CD4-positive, alpha-beta T cell (primary cell): ENCODE data around the gene C1QTNF8. TPM values are rescaled to one million over a fixed set of nuclear protein-coding genes. Genes with fewer than 3 reads are reported as not detected.

Experiments used
- ATAC-seq: fragments of 200-7000 bp; cut with Tn5 transposase; one replicate; pipeline ENCODE4 v1.10.0; 2022; ENCODE audit warnings: mild to moderate bottlenecking; ENCODE audit not compliant: poor library complexity
- CTCF ChIA-PET: fragments of 350-600 bp; sonication (Branson Sonifier 250); formaldehyde crosslinking; loops from one replicate; lab custom pipeline; 2021; ENCODE audit warnings: antibody characterized with exemption, inconsistent platforms; lab: Charles Lee
- POLR2A ChIA-PET: fragments of 350-600 bp; sonication (Branson Sonifier 250); formaldehyde crosslinking; loops from one replicate; lab custom pipeline; 2021; ENCODE audit warnings: antibody characterized with exemption, inconsistent platforms; lab: Charles Lee
- DNase-seq, 14 experiments: peaks; one replicate each; pipeline ENCODE4 v3.0.0-alpha.2; 2013 to 2020; ENCODE audit warnings: mixed read lengths in 2 of 14
- H3K27ac ChIP-seq, 2 donors: one replicate each; pipeline versions ENCODE4 v1.5.1 to v1.7.0; 2013; ENCODE audit warnings: low read length in 2 of 2, low read depth in 1 of 2, mild to moderate bottlenecking in 1 of 2
- H3K27me3 ChIP-seq, 2 experiments: 1 replicate in 1 of 2; 2 replicates in 1 of 2; pipeline versions ENCODE4 v1.6.1 to v1.7.0; 2013; ENCODE audit warnings: low read length in 2 of 2, control low read depth in 1 of 2, mild to moderate bottlenecking in 1 of 2, moderate library complexity in 1 of 2; ENCODE audit not compliant: insufficient read depth in 2 of 2, control insufficient read depth in 1 of 2
- H3K36me3 ChIP-seq: one replicate; pipeline ENCODE4 v1.6.1; 2013; ENCODE audit warnings: low read length, control low read depth; ENCODE audit not compliant: insufficient read depth
- H3K4me1 ChIP-seq: one replicate; pipeline ENCODE4 v1.6.1; 2013; ENCODE audit warnings: low read length, control low read depth; ENCODE audit not compliant: insufficient read depth
- H3K4me3 ChIP-seq: one replicate; pipeline ENCODE4 v1.5.1; 2013; ENCODE audit warnings: mild to moderate bottlenecking, low read length, moderate library complexity
- H3K9me3 ChIP-seq, 2 experiments: 1 replicate in 1 of 2; 2 replicates in 1 of 2; pipeline versions ENCODE4 v1.6.1 to v1.7.0; 2013; ENCODE audit warnings: low read length in 2 of 2, mild to moderate bottlenecking in 2 of 2, control low read depth in 1 of 2, moderate library complexity in 1 of 2; ENCODE audit not compliant: control insufficient read depth in 1 of 2, insufficient read depth in 1 of 2
- H3K27ac Mint-ChIP-seq: one replicate; pipeline ENCODE4 v1.8.0; 2020; ENCODE audit warnings: mixed read lengths
- H3K27me3 Mint-ChIP-seq: one replicate; pipeline ENCODE4 v1.8.0; 2021; ENCODE audit warnings: mixed read lengths
- H3K36me3 Mint-ChIP-seq: one replicate; pipeline ENCODE4 v1.8.0; 2021; ENCODE audit warnings: low read depth, mixed read lengths
- H3K4me1 Mint-ChIP-seq: one replicate; pipeline ENCODE4 v1.8.0; 2021; ENCODE audit warnings: low read depth, mixed read lengths
- H3K4me3 Mint-ChIP-seq: one replicate; pipeline ENCODE4 v1.8.0; 2020; ENCODE audit warnings: mild to moderate bottlenecking, mixed read lengths
- H3K9me3 Mint-ChIP-seq: one replicate; pipeline ENCODE4 v1.8.0; 2020; ENCODE audit warnings: mixed read lengths
- intact Hi-C, 2 experiments: fragments of 100-400 bp; cut with DNase I in 1 of 2; cut with micrococcal nuclease in 1 of 2; formaldehyde crosslinking; loops; one replicate each; pipeline versions ENCODE4 v1.15.1 to v1.9.0; 2023 to 2025; cut with DNase I, micrococcal nuclease
- total RNA-seq, 174 experiments: library from RNA in 2 of 174; stranded (reverse) in 2 of 174; gene quantifications; one replicate each; pipeline ENCODE4 v1.2.3 and lab custom pipeline; 2021 to 2026
- TF ChIP-seq, protein P1 (sequence below): fragments of 200-600 bp; IDR thresholded peaks from one replicate; pipeline ENCODE4 v1.8.0; 2022; ENCODE audit warnings: antibody characterized with exemption, mild to moderate bottlenecking

The C1QTNF8 gene
- total RNA-seq, 2 experiments from 2014 or later = not detected

DNA sequence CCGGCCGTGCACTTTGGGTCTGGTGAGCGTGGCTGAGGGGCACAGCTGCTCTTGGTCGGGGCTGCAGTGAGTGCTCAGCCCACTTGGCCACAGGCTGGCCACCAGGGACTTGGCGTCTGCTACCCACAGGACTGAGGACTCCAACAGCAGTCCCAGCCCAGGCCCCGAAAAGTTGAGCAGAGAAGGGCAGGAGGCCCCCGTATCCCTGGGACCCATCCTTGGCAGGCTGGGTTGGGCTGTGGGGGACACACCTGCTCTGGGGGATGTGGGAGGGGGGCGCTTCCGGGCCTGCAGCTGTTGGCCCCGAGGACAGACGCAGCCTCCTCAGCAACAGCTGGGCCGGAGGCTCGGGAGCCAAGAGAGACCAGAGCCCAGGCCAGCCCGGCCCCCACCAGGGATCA, 42.9 kb downstream of the C1QTNF8 start:
- no peak for ATAC-seq

GRCh38 chr16:1052721-1053120, 43.3 kb downstream of the C1QTNF8 start:
- Mint-ChIP-seq H3K27ac (no peak overlapping the region), H3K4me1 (no peaks in the 10 kb centered on the region), H3K4me3 (no peak overlapping the region), H3K36me3 (no peaks in the 10 kb centered on the region), H3K27me3 (no peaks in the 10 kb centered on the region), H3K9me3 (no peaks in the 10 kb centered on the region)
- Histone ChIP-seq H3K27me3 (peaks cover 0 to 10% of the 10 kb centered on the region in 2 experiments), H3K9me3 (peaks cover 0 to 12% of the 10 kb centered on the region in 2 experiments), H3K4me3 (no peak overlapping the region), H3K36me3 (no peaks in the 10 kb centered on the region), H3K4me1 (peaks cover 13% of the 10 kb centered on the region), H3K27ac (no peak overlapping the region)
- ChIA-PET POLR2A (no interaction called here), CTCF (no interaction called here)
- ATAC-seq = no peak
- DNase-seq = no peak
- TF ChIP-seq, protein P1, sequence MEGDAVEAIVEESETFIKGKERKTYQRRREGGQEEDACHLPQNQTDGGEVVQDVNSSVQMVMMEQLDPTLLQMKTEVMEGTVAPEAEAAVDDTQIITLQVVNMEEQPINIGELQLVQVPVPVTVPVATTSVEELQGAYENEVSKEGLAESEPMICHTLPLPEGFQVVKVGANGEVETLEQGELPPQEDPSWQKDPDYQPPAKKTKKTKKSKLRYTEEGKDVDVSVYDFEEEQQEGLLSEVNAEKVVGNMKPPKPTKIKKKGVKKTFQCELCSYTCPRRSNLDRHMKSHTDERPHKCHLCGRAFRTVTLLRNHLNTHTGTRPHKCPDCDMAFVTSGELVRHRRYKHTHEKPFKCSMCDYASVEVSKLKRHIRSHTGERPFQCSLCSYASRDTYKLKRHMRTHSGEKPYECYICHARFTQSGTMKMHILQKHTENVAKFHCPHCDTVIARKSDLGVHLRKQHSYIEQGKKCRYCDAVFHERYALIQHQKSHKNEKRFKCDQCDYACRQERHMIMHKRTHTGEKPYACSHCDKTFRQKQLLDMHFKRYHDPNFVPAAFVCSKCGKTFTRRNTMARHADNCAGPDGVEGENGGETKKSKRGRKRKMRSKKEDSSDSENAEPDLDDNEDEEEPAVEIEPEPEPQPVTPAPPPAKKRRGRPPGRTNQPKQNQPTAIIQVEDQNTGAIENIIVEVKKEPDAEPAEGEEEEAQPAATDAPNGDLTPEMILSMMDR = no peak
- intact Hi-C loops = loop anchor here in 1 of 2 experiments (5.0 kb wide), 1 partner anchor 340 kb away; no protein-coding TSS in a partner anchor

More for the DNA sequence above, 42.9 kb downstream of the C1QTNF8 start:
- H3K4me3 Mint-ChIP-seq = no peak overlapping the region
- ChIA-PET POLR2A (no interaction called here), CTCF (no interaction called here)
- no peak for DNase-seq
- no peak overlapping the region for H3K27ac ChIP-seq
- peaks cover 0 to 16% of the 10 kb centered on the region in 2 experiments for H3K9me3 ChIP-seq
- H3K36me3 Mint-ChIP-seq = no peaks in the 10 kb centered on the region
- no peaks in the 10 kb centered on the region for H3K9me3 Mint-ChIP-seq
- H3K36me3 ChIP-seq = no peaks in the 10 kb centered on the region
- intact Hi-C loops = loop anchor here in 1 of 2 experiments (5.0 kb wide), 1 partner anchor 341 kb away; no protein-coding TSS in a partner anchor
- H3K27me3 ChIP-seq = peaks cover 0 to 8% of the 10 kb centered on the region in 2 experiments
- H3K27ac Mint-ChIP-seq = no peak overlapping the region
- H3K4me1 ChIP-seq = peaks cover 14% of the 10 kb centered on the region
- H3K4me3 ChIP-seq = no peak overlapping the region
- no peaks in the 10 kb centered on the region for H3K27me3 Mint-ChIP-seq
- TF ChIP-seq, protein P1 = no peak
- H3K4me1 Mint-ChIP-seq = no peaks in the 10 kb centered on the region

GRCh38 chr16:1051446-1051845, 44.6 kb downstream of the C1QTNF8 start:
- peaks cover 0 to 12% of the 10 kb centered on the region in 2 experiments for H3K9me3 ChIP-seq
- H3K4me3 ChIP-seq = no peak overlapping the region
- no peaks in the 10 kb centered on the region for H3K36me3 ChIP-seq
- POLR2A ChIA-PET = no interaction called here
- H3K4me3 Mint-ChIP-seq = no peak overlapping the region
- no peak overlapping the region for H3K27ac ChIP-seq
- H3K4me1 ChIP-seq = peaks cover 6% of the 10 kb centered on the region
- H3K27ac Mint-ChIP-seq = no peak overlapping the region
- CTCF ChIA-PET = no interaction called here
- peaks cover 0 to 8% of the 10 kb centered on the region in 2 experiments for H3K27me3 ChIP-seq
- ATAC-seq (no peak), DNase-seq (no peak)
- H3K27me3 Mint-ChIP-seq = no peaks in the 10 kb centered on the region
- H3K4me1 Mint-ChIP-seq = no peaks in the 10 kb centered on the region
- H3K36me3 Mint-ChIP-seq = no peaks in the 10 kb centered on the region
- TF ChIP-seq, protein P1 = no peak
- intact Hi-C loops = loop anchor here in 1 of 2 experiments (5.0 kb wide), 1 partner anchor 339 kb away; no protein-coding TSS in a partner anchor
- no peaks in the 10 kb centered on the region for H3K9me3 Mint-ChIP-seq
